ENCODE measurements around the gene UGT2B28. TPM values are rescaled to one million over a fixed set of nuclear protein-coding genes. Genes with fewer than 3 reads are reported as not detected.
"Not testable (repeated sequence)": the region's sequence is repeated elsewhere in the genome, so short reads cannot be mapped to it uniquely, and the experiment has no call there.

The UGT2B28 gene
- total RNA-seq, 4 donors from 2014 or later: 0.30 to 0.42 (median 0.34) TPM; not detected in 1

DNA sequence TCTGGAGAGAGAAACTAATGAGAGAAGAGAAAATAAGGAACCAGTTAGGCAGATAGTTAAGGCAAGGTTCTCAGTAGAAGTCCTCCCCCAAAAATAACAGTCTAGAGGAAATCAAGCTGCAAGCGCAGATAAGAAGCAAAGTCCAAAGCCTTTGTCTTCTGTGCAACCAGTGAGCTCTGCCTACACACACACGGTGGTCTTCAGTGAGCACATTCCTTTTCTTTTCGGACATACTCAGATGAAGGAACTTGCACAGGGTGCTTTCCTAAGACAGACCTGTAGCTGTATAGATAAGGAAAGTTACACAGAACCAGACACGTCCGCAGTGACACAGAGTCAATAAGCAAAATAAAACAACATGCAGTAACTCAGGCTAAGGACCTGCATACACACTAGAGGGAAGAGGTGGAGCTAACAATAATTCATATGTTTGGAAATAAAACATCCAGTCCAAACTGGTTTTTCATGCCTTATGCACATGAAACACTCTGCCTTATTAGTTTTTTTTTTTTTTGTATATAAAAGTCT lies 29.3 kb downstream of the UGT2B28 start:
- WGBS: 47% methylated on average over 5 of the region's 5 CpGs
- not testable (repeated sequence) for H3K4me1 ChIP-seq; H3K27me3 ChIP-seq; H3K27ac ChIP-seq; H3K4me3 ChIP-seq; H3K9me3 ChIP-seq; H3K36me3 ChIP-seq; DNase-seq (ENCODE audit: low spot score in 2 of 2)

DNA sequence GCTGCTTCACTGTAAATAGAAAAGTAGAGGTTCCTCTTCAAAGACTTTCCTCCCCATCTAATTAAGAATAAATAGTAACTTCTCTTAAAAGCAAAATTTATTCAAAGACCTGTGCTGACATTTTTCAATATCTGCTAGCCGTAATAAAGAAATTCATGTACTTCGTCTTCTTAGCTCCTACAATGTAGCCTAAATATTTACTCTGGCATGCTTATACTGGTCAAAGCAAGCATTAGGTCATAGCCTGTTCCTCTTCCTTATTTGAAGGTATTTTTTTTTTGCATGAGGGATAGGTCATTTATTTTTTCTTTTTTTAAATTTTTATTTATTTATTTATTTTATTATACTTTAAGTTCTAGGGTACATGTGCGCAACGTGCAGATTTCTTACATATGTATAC lies 30.0 kb downstream of the UGT2B28 start:
- H3K27me3 ChIP-seq; H3K9me3 ChIP-seq; H3K4me1 ChIP-seq; H3K27ac ChIP-seq; H3K4me3 ChIP-seq; DNase-seq (ENCODE audit: low spot score in 2 of 2); H3K36me3 ChIP-seq: not testable (repeated sequence)
- 86% methylated on average over 4 of the region's 4 CpGs for WGBS

DNA sequence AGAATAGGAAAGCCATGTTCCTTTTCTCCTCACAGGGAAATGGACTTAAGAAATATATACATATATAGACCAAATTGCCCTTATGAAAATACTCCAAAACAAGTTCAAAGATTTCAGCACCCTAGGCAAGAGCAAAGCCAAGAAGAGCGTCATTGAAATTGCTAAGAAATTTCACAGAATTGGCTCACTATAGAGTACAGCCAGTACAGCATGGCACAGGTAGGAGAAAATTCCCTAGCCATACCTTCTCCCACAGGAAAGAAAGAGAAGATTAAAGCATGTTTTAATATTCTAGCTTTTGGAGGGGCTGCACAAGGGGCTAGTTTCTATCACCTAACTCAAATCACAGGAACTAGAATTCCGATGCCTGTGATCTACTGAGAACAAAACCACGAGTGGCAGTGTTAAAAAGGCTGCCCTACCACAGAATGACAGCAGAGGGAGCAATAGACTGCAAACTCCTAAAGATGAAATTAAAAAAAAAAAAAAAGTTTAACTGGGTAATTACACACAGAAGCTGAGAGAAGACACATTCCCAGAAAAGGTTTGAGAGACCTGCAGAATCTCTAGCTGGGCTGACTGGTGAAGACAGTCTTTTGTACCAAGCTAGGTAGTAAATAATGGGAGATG lies 37.5 kb downstream of the UGT2B28 start:
- not testable (repeated sequence) for DNase-seq (ENCODE audit: low spot score in 2 of 2); H3K4me3 ChIP-seq; H3K4me1 ChIP-seq; H3K36me3 ChIP-seq; H3K27me3 ChIP-seq; H3K27ac ChIP-seq; H3K9me3 ChIP-seq
- TF ChIP-seq, protein P1, sequence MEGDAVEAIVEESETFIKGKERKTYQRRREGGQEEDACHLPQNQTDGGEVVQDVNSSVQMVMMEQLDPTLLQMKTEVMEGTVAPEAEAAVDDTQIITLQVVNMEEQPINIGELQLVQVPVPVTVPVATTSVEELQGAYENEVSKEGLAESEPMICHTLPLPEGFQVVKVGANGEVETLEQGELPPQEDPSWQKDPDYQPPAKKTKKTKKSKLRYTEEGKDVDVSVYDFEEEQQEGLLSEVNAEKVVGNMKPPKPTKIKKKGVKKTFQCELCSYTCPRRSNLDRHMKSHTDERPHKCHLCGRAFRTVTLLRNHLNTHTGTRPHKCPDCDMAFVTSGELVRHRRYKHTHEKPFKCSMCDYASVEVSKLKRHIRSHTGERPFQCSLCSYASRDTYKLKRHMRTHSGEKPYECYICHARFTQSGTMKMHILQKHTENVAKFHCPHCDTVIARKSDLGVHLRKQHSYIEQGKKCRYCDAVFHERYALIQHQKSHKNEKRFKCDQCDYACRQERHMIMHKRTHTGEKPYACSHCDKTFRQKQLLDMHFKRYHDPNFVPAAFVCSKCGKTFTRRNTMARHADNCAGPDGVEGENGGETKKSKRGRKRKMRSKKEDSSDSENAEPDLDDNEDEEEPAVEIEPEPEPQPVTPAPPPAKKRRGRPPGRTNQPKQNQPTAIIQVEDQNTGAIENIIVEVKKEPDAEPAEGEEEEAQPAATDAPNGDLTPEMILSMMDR (IDR thresholded peaks at IDR 0.05): peak in 1 of 2 donors; percentile 44
- WGBS: 24% methylated on average over 3 of the region's 3 CpGs

DNA sequence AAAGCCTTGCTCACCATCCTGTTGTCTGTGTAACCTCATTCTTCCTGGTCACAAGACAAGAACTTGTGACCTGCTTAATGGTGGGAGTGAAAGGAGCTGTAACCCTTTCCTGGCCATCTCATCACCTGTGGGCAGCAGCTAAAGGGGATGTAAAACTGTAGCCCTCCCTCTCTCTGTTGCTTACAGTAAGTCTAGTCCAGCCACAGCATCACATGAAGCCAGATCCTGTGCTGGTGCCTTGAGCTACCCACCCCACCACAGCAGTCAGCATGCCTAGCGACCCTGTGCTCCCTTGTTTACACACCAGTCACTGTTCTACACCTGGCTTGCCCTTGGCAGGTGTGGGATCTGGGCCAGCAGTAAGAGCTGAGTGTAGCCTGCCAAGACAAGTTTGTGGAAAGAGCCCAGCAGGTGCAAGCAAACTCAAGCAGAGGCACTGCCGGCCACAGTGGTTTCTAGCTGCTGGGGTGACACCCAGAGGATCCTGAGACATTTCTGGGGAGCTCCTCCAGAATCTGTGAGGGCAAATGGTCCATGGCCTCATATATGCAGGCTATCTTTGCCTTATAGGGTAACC lies 41.0 kb downstream of the UGT2B28 start:
- WGBS: 20% methylated on average over 1 of the region's 2 CpGs
- no peak for DNase-seq (ENCODE audit: low spot score in 2 of 2)
- TF ChIP-seq EP300 (IDR thresholded peaks at IDR 0.05): no peak
- no peak for TF ChIP-seq POLR2AphosphoS5 (IDR thresholded peaks at IDR 0.05)
- no peak for TF ChIP-seq POLR2A (IDR thresholded peaks at IDR 0.05)
- TF ChIP-seq, protein P1 (IDR thresholded peaks at IDR 0.05): no peak
- Histone ChIP-seq H3K27ac (no peak overlapping the region), H3K27me3 (no peaks in the 10 kb centered on the region), H3K36me3 (no peaks in the 10 kb centered on the region), H3K4me1 (peaks cover 6% of the 10 kb centered on the region), H3K4me3 (no peak overlapping the region), H3K9me3 (no peaks in the 10 kb centered on the region)

DNA sequence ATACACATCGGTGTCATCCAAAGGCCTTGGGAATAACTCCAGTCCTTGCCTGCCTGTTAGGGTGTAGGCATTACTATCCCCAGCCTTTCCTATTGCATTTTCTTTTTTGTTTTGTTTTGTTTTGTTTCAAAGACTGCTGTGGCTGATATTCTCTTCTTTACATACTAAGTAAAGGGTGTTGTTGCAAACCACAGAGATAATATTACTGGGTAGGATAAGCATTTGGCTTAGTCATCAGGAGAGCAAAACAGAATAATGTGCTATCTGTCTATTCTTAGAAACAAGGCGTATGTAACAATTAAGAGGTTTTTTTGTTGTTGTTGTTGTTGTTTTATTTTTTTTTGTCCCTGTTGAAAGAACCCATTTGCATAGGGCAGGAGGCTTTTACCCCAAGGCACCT lies 41.8 kb downstream of the UGT2B28 start:
- H3K4me1 ChIP-seq: peaks cover 6% of the 10 kb centered on the region
- TF ChIP-seq, protein P1 (IDR thresholded peaks at IDR 0.05): no peak
- TF ChIP-seq EP300 (IDR thresholded peaks at IDR 0.05) (no peak), POLR2A (IDR thresholded peaks at IDR 0.05) (no peak)
- H3K9me3 ChIP-seq: no peaks in the 10 kb centered on the region
- H3K4me3 ChIP-seq: no peak overlapping the region
- no peak for DNase-seq (ENCODE audit: low spot score in 2 of 2)
- WGBS: 55% methylated on average over 2 of the region's 2 CpGs
- no peak overlapping the region for H3K27ac ChIP-seq
- no peaks in the 10 kb centered on the region for H3K27me3 ChIP-seq
- H3K36me3 ChIP-seq: no peaks in the 10 kb centered on the region

DNA sequence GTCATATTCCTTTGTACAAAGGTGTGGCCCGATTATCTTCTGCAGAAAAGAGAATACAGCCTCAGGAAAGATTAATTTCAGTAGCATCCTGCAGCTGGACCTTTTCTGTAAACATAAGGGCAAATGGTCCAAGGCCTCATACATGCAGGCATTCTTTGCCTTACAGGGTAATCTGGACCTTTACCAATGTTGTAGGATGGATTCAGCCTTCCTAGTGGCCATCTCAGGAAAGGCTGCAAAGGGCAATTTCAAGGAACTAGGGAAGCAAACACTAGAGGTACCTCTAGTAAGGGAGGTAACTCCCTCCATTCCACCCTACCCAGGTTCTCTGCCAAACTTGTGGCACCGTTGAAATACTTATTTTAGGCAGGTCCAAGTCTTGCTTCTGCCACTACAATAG lies 43.0 kb downstream of the UGT2B28 start:
- Histone ChIP-seq H3K27me3 (no peaks in the 10 kb centered on the region), H3K4me1 (peaks cover 6% of the 10 kb centered on the region), H3K9me3 (no peaks in the 10 kb centered on the region), H3K36me3 (no peaks in the 10 kb centered on the region), H3K4me3 (no peak overlapping the region), H3K27ac (no peak overlapping the region)
- WGBS: 73% methylated on average over 2 of the region's 2 CpGs
- DNase-seq (ENCODE audit: low spot score in 2 of 2): no peak
- TF ChIP-seq POLR2AphosphoS5 (IDR thresholded peaks at IDR 0.05) (no peak), EP300 (IDR thresholded peaks at IDR 0.05) (no peak), POLR2A (IDR thresholded peaks at IDR 0.05) (no peak)
- TF ChIP-seq, protein P1 (IDR thresholded peaks at IDR 0.05): no peak

Measured in suprapubic skin (tissue), 4 donors.